ENCODE results near the gene EARS2. TPM values are rescaled to one million over a fixed set of nuclear protein-coding genes. Genes with fewer than 3 reads are reported as not detected.

Gene EARS2
- total RNA-seq, 1 experiment from 2014 or later: 50.1 TPM

DNA sequence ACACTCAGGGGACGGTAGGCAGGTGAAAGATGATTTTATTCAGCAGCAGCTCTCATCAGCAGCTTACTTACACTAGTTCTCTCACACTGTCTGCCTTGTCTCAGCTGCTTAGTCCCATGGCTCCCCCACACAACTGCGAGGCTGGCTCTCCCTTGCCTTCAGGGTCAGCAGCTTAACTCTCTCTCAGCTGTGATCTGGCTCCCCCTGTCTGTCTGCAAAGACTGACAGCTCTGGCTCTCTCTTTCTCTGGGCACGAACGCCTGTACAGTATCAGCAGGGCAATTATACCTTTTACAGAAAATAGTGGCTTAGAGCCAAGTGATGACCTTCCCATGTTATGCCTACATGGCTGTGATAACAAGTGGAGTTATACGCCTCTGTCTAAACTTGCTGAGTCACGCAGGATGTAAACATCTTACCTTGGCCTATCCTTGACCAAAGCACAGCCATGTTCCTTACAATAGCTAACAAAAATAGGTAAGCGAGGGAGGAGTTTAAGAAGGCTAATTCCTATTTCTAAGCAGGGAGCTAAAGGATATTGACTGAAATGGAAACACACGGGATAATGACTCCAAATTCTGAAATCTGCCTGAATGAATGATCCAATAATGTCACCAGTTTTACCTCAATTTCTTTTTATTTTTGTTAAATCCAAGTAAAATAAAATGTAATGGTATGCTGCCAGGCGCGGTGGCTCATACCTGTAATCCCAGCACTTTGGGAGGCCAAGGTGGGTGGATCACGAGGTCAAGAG, 40.0 kb upstream of the EARS2 start:
- TF ChIP-seq, protein P1, sequence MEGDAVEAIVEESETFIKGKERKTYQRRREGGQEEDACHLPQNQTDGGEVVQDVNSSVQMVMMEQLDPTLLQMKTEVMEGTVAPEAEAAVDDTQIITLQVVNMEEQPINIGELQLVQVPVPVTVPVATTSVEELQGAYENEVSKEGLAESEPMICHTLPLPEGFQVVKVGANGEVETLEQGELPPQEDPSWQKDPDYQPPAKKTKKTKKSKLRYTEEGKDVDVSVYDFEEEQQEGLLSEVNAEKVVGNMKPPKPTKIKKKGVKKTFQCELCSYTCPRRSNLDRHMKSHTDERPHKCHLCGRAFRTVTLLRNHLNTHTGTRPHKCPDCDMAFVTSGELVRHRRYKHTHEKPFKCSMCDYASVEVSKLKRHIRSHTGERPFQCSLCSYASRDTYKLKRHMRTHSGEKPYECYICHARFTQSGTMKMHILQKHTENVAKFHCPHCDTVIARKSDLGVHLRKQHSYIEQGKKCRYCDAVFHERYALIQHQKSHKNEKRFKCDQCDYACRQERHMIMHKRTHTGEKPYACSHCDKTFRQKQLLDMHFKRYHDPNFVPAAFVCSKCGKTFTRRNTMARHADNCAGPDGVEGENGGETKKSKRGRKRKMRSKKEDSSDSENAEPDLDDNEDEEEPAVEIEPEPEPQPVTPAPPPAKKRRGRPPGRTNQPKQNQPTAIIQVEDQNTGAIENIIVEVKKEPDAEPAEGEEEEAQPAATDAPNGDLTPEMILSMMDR (conservative IDR thresholded peaks at IDR 0.05): peak; percentile 61
- Mint-ChIP-seq H3K27me3 (ENCODE audit: low read depth) (no peaks in the 10 kb centered on the region), H3K27ac (peak overlapping the region in 2 of 3 experiments; percentile 7 to 76; a peak in 3 of 7 replicates), H3K4me1 (peaks cover 29 to 44% of the 10 kb centered on the region in 2 experiments), H3K9me3 (no peaks in the 10 kb centered on the region), H3K4me3 (peak overlapping the region; percentile 12 to 46; a peak in 3 of 5 replicates), H3K36me3 (ENCODE audit: insufficient read depth in 1 of 3, low read depth in 3 of 3) (peaks cover 7 to 28% (median 19%) of the 10 kb centered on the region in 3 experiments)
- no peak overlapping the region for H2AK5ac ChIP-seq (ENCODE audit: insufficient read length, low read length)
- no peak overlapping the region for H2BK20ac ChIP-seq (ENCODE audit: low read depth, low read length, poor library complexity, severe bottlenecking)
- H2AFZ ChIP-seq (ENCODE audit: low read length): no peak overlapping the region
- H3K4me1 ChIP-seq (ENCODE audit: insufficient read depth, low read length): no peaks in the 10 kb centered on the region
- no peaks in the 10 kb centered on the region for H3K9me3 ChIP-seq (ENCODE audit: control insufficient read depth, low read depth, low read length)
- no peaks in the 10 kb centered on the region for H4K20me1 ChIP-seq (ENCODE audit: control insufficient read depth, insufficient read depth, insufficient read length)
- no peak overlapping the region for H3K18ac ChIP-seq (ENCODE audit: insufficient read length, low read depth, low read length)
- no peak overlapping the region for H4K91ac ChIP-seq (ENCODE audit: insufficient read length, low read depth, low read length)
- no peak overlapping the region for H2BK5ac ChIP-seq (ENCODE audit: insufficient read length, low read length)
- no peak overlapping the region for H4K8ac ChIP-seq (replicated peaks; ENCODE audit: insufficient read length, low read depth, low read length)
- no peak overlapping the region for H3T11ph ChIP-seq (ENCODE audit: low read length)
- no peak overlapping the region for H3K9ac ChIP-seq (ENCODE audit: extremely low read depth, insufficient read length, low read length)
- H3K4ac ChIP-seq (ENCODE audit: low read depth, low read length): no peak overlapping the region
- DNase-seq: peak; percentile 79
- WGBS (ENCODE audit: extremely low coverage, insufficient read length, low lambda C conversion rate): no CpG with 5 or more reads among the region's 11 CpGs
- peaks cover 24% of the 10 kb centered on the region; the same call in 1 of the 2 replicates for H3K79me2 ChIP-seq (ENCODE audit: insufficient read depth, low read length)
- peaks cover 7% of the 10 kb centered on the region for H3K23me2 ChIP-seq (ENCODE audit: insufficient read length, low read depth, low read length, poor library complexity, severe bottlenecking)
- H3K79me1 ChIP-seq (ENCODE audit: insufficient read depth, low read depth, low read length, poor library complexity, severe bottlenecking): peaks cover 3% of the 10 kb centered on the region
- H3K27ac ChIP-seq (ENCODE audit: insufficient read length, low read depth, low read length): no peak overlapping the region
- no peak overlapping the region for H2BK12ac ChIP-seq (ENCODE audit: insufficient read length, low read depth, low read length)
- no peak overlapping the region for H2BK120ac ChIP-seq (ENCODE audit: low read depth, low read length, poor library complexity, severe bottlenecking)
- H3K56ac ChIP-seq (ENCODE audit: insufficient read length, low read depth, low read length): no peak overlapping the region
- H3K4me2 ChIP-seq (ENCODE audit: insufficient read depth, insufficient read length, low read length): no peak overlapping the region
- H3K23ac ChIP-seq (ENCODE audit: insufficient read length, low read depth, low read length): no peak overlapping the region
- no peak overlapping the region for H3K14ac ChIP-seq (ENCODE audit: insufficient read depth, low read length)
- H4K5ac ChIP-seq (ENCODE audit: insufficient read length, low read depth, low read length): no peak overlapping the region
- H2BK15ac ChIP-seq (ENCODE audit: low read depth, low read length): no peak overlapping the region
- no peaks in the 10 kb centered on the region for H3K27me3 ChIP-seq (ENCODE audit: insufficient read depth, low read length)

Data from H9 (cell line).